Fibroblast of gingiva (primary cell): ENCODE results near the gene ADARB1.
A peak's percentile ranks its signal among the peaks of the same experiment; 100 is the strongest.
"Not testable (repeated sequence)": the region's sequence is repeated elsewhere in the genome, so short reads cannot be mapped to it uniquely, and the experiment has no call there.

Source experiments
- DNase-seq: peaks from one replicate; pipeline ENCODE4 v3.0.0-alpha.2; 2011; ENCODE audit warnings: low read depth

Gene ADARB1

DNA sequence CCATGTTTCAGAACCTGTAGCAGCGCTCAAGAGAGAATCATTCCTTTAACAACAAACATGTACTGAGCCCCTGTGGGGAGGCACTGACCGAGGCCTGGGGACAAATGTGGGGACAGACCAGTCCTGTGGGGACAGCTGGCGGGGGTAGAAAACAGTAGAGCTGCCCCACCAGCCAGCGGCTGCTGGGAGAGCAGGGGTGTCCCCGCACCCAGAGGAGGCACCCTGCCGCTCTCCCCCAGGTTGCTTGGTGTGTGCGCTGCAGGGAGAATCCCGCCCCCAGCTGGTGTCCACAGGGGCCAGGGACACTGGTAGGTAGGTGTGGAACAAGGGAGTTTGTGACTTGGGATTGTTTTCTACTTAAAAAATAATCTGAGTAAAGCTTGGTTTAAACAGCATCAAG is 62.1 kb downstream of the ADARB1 start:
- no peak for DNase-seq

GRCh38 chr21:45136927-45137611 is 62.7 kb downstream of the ADARB1 start:
- DNase-seq, result peak; percentile 75

GRCh38 chr21:45137612-45137937 is 63.2 kb downstream of the ADARB1 start:
- no peak for DNase-seq

DNA sequence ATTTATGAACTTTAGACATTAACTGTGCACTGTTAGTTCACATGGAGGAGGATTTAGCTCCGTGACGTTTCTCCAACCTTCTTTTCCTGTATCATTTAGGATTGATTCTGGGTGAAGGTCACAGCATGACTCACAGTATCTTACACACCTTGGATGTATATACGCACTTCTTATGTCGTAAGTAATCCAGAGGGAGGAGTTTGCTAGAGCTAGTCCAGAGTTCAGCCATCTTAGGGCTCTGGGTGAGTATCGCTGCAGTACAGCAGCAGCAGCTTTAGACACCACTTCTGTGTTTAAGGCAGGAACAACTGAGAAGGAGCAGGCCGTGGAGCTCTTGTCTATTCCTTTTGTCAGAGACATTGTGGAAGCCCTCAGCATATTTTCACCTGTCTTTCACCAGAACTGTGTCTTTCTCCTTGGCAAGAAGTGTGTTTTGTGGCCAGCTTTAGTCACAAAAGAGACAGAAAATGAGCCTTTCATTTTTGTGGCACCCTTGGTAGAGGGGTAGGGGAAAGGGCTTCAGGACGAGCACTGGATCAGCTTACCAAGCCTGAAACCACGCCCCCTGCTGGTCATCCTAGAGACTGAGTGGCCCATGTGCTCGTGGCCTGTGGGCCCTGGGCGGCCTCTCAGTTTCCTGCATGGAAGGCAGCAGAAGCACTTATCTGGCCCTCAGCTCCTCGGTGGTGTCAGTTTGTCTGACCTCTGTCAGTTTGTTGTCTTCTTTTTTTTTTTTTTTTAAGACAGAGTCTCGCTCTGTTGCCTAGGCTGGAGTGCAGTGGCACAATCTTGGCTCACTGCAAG is 64.0 kb downstream of the ADARB1 start:
- DNase-seq, result peak; percentile 54

- DNase-seq, result not testable (repeated sequence)
Observed at GRCh38 chr21:45139003-45139360, 64.6 kb downstream of the ADARB1 start.

DNA sequence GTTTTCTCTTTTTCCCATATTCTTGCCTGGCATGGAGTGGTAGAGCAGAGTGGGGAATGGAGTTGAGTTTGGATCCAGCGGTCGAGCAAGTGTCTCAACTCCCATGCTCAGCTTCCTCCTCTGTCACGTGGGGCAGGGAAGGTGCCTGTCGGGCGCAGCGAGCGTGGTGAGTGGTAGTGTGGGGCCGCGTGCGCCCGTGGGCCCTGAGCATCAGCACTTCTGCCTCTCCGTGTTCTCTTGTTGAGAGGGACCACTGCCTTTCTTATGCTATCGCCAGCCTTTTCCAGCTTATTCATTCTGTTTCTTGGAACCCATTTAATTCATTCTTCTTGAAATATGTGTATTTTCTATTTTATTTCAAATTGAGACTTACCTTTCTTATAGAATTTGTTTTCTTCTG is 65.1 kb downstream of the ADARB1 start:
- DNase-seq, result no peak

- peak; percentile 92 for DNase-seq
Observed at GRCh38 chr21:45140346-45140940, 66.1 kb downstream of the ADARB1 start.

DNA sequence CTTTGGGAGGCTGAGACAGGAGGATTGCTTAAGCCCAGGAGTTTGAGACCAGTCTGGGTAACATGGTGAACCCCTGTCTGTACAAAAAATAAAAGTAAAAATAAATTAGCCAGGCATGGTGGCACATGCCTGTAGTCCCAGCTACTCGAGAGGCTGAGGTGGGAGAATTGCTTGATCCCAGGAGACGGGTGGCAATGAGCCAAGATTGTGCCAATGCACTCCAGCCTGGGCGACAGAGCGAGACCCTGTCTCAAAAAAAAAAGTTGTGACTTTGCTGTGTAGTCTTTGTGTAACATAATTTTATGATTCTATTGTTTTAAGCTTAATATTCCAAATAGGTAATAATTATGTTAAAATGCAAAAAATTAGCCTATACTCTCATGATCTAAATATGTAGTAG is 66.6 kb downstream of the ADARB1 start:
- not testable (repeated sequence) for DNase-seq

DNA sequence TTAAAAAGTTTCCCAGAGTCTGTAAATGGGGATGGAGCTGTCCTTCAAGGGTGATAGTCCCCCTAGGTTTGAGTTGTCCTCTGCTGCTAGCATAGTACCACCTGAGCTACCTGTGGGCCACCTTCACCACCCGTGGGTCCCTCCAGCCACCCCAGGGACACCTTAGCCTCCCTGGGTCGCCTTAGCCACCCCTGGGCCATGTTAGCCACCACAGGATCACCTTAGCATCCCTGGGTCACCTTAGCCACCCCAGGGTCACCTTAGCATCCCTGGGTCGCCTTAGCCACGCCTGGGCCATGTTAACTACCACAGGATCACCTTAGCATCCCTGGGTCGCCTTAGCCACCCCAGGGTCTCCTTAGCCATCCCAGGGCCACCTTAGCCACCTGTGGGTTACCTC is 67.1 kb downstream of the ADARB1 start:
- no peak for DNase-seq

- DNase-seq, result peak; percentile 82
Observed at GRCh38 chr21:45142469-45143308, 68.3 kb downstream of the ADARB1 start.

- no peak for DNase-seq
Observed at GRCh38 chr21:45143855-45144254, 69.5 kb downstream of the ADARB1 start.

GRCh38 chr21:45145146-45145545 is 70.8 kb downstream of the ADARB1 start:
- DNase-seq, result no peak

DNA sequence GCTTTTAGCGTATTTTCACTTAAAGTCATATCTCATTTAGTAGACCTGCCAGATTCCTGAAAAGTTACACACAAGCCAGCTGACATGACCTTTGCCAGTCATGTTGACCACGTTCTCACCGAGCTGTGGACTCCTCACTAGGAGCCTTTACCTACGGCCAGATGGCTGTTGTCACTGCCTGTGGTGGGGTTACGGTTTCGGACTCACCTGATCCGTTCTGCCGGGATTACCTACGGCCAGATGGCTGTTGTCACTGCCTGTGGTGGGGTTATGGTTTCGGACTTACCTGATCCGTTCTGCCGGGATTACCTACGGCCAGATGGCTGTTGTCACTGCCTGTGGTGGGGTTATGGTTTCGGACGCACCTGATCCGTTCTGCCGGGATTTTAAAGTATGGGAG is 71.5 kb downstream of the ADARB1 start:
- not testable (repeated sequence) for DNase-seq

GRCh38 chr21:45146306-45146705 is 71.9 kb downstream of the ADARB1 start:
- no peak for DNase-seq

GRCh38 chr21:45146801-45147200 is 72.4 kb downstream of the ADARB1 start:
- no peak for DNase-seq

- DNase-seq, result no peak
Observed at GRCh38 chr21:45147473-45148315, 73.3 kb downstream of the ADARB1 start.

DNA sequence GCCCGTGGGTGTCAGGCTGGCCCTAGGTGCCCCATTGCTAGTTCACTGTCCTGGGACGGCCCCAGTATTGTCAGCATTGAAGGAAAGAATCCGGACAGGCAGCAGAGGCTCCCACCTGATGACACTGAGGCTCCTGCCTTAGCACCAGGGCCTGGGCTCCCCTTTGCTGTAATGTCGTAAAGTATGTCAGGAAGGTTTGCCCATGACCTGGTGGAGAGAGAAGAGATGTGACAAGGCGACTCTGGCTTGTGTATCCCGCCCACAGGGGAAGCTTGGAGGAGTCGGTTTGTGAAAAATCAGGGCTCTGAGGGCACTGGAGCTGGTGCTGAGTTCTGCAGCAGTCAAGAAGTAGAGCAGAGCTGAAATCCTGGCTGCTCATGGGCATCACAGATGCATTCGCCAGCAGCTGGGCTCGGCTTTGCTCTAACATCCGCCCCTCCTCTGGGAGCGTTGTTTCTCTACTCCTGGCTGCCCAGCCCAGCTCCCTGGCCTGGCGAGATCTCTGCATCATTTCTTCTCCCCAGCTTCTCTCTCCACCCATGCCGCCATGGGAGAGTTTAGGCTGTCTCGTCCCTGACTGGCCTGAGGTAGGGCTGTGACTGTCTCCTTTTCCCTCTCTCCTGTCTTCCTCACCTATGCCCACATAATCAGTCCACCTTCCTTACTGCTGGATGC is 74.1 kb downstream of the ADARB1 start:
- DNase-seq, result no peak

DNA sequence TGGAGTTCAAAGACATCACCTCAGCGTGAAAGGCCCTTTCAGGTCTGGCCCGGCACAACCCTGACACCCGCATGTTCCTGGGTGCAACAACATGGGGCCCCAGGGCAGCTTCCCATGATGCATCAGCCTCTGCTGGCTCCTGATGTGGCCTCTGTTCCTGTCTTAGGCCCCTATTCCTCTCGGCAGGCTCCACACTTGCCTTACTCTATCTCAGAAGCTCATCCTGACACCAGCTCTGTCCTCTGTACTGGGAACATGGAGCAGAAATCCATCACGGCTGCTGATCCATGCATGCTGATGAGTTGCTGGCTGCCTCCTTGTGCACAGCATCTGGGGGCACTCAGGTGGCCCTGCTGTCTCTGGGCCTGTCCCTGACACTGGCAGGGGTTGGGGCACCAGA is 74.6 kb downstream of the ADARB1 start:
- no peak for DNase-seq

GRCh38 chr21:45150638-45151131 is 76.3 kb downstream of the ADARB1 start:
- DNase-seq, result no peak

DNA sequence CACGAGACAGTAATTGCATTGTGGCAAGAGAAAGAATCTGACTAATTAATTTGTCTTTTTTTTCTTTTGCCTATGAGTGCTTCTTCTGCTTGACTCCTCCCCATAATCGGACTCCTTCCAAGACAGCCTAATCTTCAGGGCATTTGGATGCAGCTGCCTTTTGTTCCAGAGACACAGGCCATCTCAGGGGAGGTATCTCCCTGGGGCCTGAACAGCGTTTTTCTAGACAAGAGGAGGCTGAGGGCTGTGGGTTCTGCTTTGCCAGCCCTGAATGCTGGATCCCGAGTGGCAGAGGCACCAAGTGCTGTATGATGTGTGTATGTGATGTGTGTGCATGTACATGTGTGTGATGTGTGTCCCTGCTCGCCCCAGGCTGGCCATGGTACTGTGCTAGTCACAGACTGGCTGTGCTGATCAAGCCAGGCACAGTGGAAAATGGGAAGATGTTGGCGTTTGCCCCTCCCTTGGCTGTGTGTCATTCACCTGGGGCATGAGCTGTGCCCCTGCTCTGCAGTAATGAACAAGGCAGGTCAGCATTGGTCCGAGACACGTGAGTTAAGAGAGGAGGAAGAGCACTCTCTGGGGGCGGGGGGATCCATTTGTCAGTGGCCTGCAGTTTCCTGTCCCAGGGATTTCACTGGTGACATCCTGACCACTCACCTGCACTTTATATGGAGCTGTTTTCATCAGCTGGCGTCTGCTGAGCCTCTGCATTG is 77.2 kb downstream of the ADARB1 start:
- peak; percentile 39 for DNase-seq
